Measurements from ENCODE around the gene PITHD1.
A peak's percentile ranks its signal among the peaks of the same experiment; 100 is the strongest.
"Not testable (repeated sequence)": the region's sequence is repeated elsewhere in the genome, so short reads cannot be mapped to it uniquely, and the experiment has no call there.

PITHD1 gene

DNA sequence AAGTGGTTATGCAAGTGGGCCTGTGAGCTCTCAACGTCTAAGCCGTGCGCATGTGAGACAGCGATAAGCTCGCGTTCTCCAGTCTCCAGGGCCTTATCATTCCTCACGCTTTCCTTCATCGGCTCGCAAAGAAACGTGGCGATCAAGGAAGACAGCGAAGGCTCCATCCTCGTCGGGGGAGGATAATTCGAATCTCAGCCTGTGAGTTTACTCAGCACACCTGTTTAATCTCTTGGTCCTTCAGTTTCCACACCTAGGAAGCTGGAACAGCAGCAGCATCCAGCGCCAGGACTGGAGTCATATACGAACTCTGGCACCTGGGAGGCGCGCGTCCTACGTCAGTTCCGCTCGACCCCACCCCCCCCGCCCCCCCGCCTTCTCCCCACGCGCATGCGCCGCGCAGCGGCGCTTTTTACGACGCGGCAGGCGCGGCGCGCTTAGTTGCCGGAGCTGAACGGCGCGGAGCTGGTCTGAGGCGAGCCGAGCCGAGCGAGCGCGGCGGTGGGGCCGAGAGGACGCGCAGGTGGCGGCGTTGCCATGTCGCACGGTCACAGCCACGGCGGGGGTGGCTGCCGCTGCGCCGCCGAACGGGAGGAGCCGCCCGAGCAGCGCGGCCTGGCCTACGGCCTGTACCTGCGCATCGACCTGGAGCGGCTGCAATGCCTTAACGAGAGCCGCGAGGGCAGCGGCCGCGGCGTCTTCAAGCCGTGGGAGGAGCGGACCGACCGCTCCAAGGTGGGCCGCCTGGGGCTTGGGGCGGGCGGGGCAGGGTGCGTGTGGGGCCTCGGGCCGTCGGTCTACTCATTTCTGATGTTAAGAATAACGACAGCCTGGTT lies at the start of gene PITHD1:
PITHD1 (plus strand) TSS at position 440 of the 836 bp plus-strand sequence; CDS start at position 538, 98 bp downstream.
- peak; percentile 87 for DNase-seq

GRCh38 chr1:23732363-23733224 lies 45.6 kb upstream of the PITHD1 start:
- no peak for DNase-seq

GRCh38 chr1:23733281-23733680 lies 44.9 kb upstream of the PITHD1 start:
- not testable (repeated sequence) for DNase-seq

GRCh38 chr1:23736437-23737134 lies 41.6 kb upstream of the PITHD1 start:
- no peak for DNase-seq

- no peak for DNase-seq
Measured at GRCh38 chr1:23741609-23742008, 36.6 kb upstream of the PITHD1 start.

- DNase-seq = peak; percentile 73
Measured at GRCh38 chr1:23742670-23743286, 35.4 kb upstream of the PITHD1 start.

DNA sequence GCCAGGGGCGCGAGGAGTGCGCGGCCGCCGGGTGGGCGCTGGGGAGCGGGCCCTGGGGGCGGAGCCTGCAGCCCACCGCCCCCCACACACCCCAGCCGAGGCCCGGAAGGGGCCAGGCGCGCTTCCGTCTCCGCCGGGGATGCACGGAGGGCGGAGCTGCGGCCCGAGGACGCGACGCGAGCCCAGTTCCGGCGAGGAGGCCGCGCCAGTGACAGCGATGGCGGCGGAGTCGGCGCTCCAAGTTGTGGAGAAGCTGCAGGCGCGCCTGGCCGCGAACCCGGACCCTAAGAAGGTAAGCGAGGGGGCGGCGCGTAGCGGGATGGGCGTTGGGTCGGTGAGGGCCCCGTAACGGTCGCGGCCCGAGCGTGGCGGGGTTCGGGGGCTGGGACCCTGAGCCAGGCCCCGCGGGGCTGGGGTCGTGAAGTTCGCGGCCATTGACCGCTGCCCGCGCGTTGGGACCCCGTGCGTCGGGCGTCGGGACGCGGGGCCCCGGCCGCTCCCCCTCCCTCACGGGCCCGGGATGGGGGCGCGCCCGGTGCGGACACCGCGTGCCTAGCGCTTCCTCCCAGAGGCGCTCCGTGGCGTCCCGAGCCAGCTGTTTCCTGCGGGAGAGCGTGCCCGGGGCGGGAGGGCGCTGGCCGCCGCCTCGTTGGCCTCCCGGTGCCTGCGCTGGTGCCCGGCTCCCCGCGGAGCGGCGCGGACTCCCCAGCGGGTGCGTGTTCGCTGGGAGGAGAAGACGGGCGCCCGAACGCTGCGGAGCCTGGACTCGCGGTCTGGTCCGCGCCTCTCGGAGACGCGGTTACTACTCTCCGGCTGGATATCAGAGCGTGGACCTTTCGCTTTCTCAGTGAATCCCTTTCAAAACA lies 34.7 kb upstream of the PITHD1 start, which contains the start of gene ELOA:
ELOA (plus strand) TSS at position 185 of the 866 bp plus-strand sequence; CDS start at position 218, 33 bp downstream.
- peak; percentile 73 for DNase-seq

GRCh38 chr1:23745515-23745914 lies 32.7 kb upstream of the PITHD1 start:
- DNase-seq = no peak

- DNase-seq = no peak
Measured at GRCh38 chr1:23748016-23748415, 30.2 kb upstream of the PITHD1 start.

GRCh38 chr1:23751050-23751814 lies 27.0 kb upstream of the PITHD1 start:
- peak; percentile 33 for DNase-seq

- DNase-seq = no peak
Measured at GRCh38 chr1:23751815-23752200, 26.4 kb upstream of the PITHD1 start.

- no peak for DNase-seq
Measured at GRCh38 chr1:23752909-23753308, 25.3 kb upstream of the PITHD1 start.

DNA sequence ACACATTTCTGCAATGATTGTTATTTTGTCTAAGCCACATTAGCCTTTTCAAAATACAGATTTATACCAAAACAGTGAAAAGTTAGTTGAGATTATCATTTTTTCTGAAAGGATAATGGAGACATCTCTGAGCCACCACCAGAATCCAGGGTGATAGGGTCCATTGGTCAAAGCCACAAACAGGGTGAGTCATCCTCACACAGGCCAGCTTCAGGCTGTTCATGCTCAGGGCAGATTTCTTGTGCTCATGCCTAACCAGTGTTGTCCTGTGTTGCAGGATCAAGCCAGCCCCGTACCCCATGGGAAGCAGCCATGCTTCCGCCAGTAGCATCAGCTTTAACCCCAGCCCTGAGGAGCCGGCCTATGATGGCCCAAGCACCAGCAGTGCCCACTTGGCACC lies 21.5 kb upstream of the PITHD1 start:
- no peak for DNase-seq

GRCh38 chr1:23757812-23758211 lies 20.4 kb upstream of the PITHD1 start:
- no peak for DNase-seq

DNA sequence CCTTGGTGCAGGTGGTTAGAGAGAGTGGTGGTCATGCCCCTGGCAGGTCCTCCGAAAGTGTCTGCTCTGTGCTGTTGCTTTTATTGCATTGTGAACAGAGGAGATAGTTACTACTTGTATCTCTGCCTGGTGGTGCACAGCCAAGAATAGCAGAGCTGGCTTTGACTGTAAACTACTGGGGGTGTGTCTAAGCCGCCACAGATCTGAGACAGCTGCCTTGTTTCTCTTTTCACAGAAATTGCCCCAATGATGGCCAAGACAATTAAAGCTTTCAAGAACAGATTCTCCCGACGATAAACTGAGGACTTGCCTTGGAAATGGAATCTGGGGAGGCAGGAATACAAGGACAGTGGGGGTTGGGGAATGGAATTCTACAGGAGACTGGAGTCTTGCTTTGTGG lies 18.9 kb upstream of the PITHD1 start:
- DNase-seq = no peak

DNA sequence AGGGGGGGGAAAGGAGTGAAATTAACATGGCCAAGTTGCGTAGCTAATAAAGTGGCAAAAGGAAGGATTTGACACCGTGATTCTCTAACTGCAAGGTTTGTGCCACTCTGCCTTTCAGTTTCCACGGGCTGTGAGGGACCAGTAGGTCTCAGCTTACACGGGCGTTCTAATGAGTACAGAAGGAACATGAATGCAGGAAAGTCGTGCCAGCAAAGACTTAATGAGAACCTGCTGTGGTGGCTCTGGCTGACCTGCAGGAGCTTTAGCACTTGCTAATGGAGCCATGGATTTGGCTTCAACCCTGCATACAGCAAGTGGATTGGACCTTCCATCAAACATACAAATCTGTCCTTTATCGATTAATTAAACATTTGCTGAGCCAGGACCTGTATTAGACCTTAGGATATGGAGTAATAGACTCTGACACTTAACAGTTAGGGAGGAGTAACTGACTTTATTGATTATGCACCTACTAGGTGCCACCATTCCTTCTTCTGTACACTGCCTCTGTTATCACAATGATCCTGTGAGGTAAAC lies 15.1 kb upstream of the PITHD1 start:
- no peak for DNase-seq

DNA sequence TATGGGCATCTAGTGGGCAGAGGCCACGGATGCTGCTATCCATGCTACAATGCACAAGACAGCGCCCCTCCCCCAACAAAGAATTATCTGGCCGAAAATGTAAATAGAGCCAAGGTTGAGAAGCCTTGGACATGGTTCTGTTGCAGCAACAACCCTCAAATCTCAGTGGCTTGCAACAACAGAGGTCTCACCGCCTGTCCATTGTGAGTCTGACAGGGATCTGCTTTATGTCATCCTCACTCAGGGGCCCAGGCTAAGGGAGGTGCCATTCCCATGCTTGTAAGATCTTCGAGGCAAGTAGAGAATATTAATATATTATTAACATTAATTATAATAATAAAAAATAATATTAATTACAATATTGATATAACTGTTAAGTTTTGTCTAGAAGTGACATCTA lies 9.5 kb upstream of the PITHD1 start:
- no peak for DNase-seq

GRCh38 chr1:23772049-23772853 lies 6.0 kb upstream of the PITHD1 start:
- DNase-seq = peak; percentile 68

DNA sequence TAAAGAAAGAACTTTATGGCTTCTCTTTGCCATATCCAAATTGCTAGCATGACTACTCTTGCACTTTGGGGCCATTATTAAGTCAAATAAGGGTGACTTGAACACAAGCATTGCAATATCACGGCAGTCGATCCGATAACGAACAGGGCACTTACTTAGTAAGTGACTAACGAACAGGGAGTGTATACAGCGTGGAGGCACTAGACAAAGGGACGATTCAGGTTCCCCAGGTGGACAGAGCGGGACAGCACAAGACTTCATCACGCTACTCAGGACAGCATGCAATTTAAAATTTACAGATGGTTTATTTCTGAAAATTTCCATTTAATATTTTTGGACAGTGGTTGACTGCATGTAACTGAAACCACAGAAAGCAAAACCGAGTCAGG lies 5.4 kb upstream of the PITHD1 start:
- DNase-seq = no peak

Measured in NCI-H2227 treated with DMSO at 0.1 percent for 48 hours (cell line).